ENCODE results near the gene PTPN21.

- TF ChIP-seq HMGXB4 (CRISPR knock-in tag; IDR thresholded peaks at IDR 0.05) (no peak), BCL6 (CRISPR knock-in tag; IDR thresholded peaks at IDR 0.05) (no peak), ZNF609 (CRISPR knock-in tag; IDR thresholded peaks at IDR 0.05; ENCODE audit: borderline replicate concordance) (no peak), POLR2A (conservative IDR thresholded peaks at IDR 0.05) (no peak), EP300 (IDR thresholded peaks at IDR 0.05; ENCODE audit: low read length) (no peak), TCF3 (CRISPR knock-in tag; IDR thresholded peaks at IDR 0.05) (no peak), ZBTB33 (CRISPR knock-in tag; IDR thresholded peaks at IDR 0.05) (no peak), TAF9B (IDR thresholded peaks at IDR 0.05; ENCODE audit: partially characterized antibody) (no peak), ZBTB17 (CRISPR knock-in tag; IDR thresholded peaks at IDR 0.05) (no peak), ZFP91 (CRISPR knock-in tag; IDR thresholded peaks at IDR 0.05) (no peak), SRSF7 (optimal IDR thresholded peaks at IDR 0.05; ENCODE audit: low read depth, low read length) (no peak), USF1 (CRISPR knock-in tag; IDR thresholded peaks at IDR 0.05) (no peak)
Measured at GRCh38 chr14:88493392-88494185, 61.2 kb downstream of the PTPN21 start.
